Upper lobe of left lung (tissue), 6 donors: ENCODE data around the gene FAHD1. TPM values are rescaled to one million over a fixed set of nuclear protein-coding genes. Genes with fewer than 3 reads are reported as not detected.

Experiments
- ATAC-seq, 2 donors: fragments of 200-7000 bp; cut with Tn5 transposase; one replicate each; pipeline ENCODE4 v1.9.1; 2022; ENCODE audit warnings: mild to moderate bottlenecking in 2 of 2, moderate library complexity in 2 of 2; ENCODE audit not compliant: low FRiP score in 2 of 2
- DNase-seq, 2 donors: peaks; one replicate each; pipeline ENCODE4 v3.0.0-alpha.2; 2019 to 2020
- H3K27ac ChIP-seq, 4 donors: fragments of 200-600 bp; sonication (generic); one replicate each; pipeline ENCODE4 v1.5.1; 2016 to 2019
- H3K27me3 ChIP-seq, 4 donors: fragments of 200-600 bp; sonication (generic); one replicate each; pipeline ENCODE4 v1.5.1; 2017 to 2019
- H3K36me3 ChIP-seq, 4 donors: fragments of 200-600 bp; sonication (generic); one replicate each; pipeline ENCODE4 v1.5.1; 2016 to 2019
- H3K4me1 ChIP-seq, 4 donors: fragments of 200-600 bp; sonication (generic); one replicate each; pipeline ENCODE4 v1.5.1; 2018 to 2019
- H3K4me3 ChIP-seq, 4 donors: fragments of 200-600 bp; sonication (generic); one replicate each; pipeline ENCODE4 v1.5.1; 2017 to 2019; ENCODE audit warnings: mild to moderate bottlenecking in 2 of 4, moderate library complexity in 1 of 4
- H3K9me3 ChIP-seq, 4 donors: fragments of 200-600 bp; sonication (generic); one replicate each; pipeline ENCODE4 v1.5.1; 2018 to 2019
- EP300 ChIP-seq, 4 donors: sonication (generic); formaldehyde crosslinking; IDR thresholded peaks; one replicate each; pipeline ENCODE4 v1.5.1; 2017; ENCODE audit warnings: antibody characterized with exemption in 4 of 4, control low read depth in 2 of 4
- POLR2A ChIP-seq, 4 donors: fragments of 450-650 bp; IDR thresholded peaks; one replicate each; pipeline ENCODE4 v1.5.1; 2016 to 2017; ENCODE audit warnings: antibody characterized with exemption in 4 of 4, mild to moderate bottlenecking in 2 of 4
- POLR2AphosphoS5 ChIP-seq, 2 donors: sonication (generic); formaldehyde crosslinking; IDR thresholded peaks; one replicate each; pipeline ENCODE4 v1.5.1; 2017; ENCODE audit warnings: antibody characterized with exemption in 2 of 2
- WGBS, 2 donors: methylation state at CpG; one replicate each; pipeline ENCODE4 v1.1.5; 2017 to 2018; 5-methylcytosine and 5-hydroxymethylcytosine counted together
- total RNA-seq, 6 donors: library from RNA; depleted of rRNA in 4 of 6; stranded (reverse); fragments of >200 nt in 4 of 6; gene quantifications; one replicate each; pipeline versions ENCODE4 v1.1.0 to v1.2.1, GENCODE V29; 2016 to 2021
- TF ChIP-seq, protein P1 (sequence below), 6 experiments: fragments of 450-650 bp in 4 of 6; fragments of 200-600 bp in 2 of 6; sonication (generic) in 2 of 6; IDR thresholded peaks; one replicate each; pipeline ENCODE4 v1.5.1; 2016 to 2019; ENCODE audit warnings: antibody characterized with exemption in 6 of 6
- donor health status: DM: no; HTN: no; CAD: no; lungs with moderate emphysema.
- donor health status: DM: no; HTN: yes; CAD: no; lungs with severe emphysema.

FAHD1 gene
- total RNA-seq, 6 donors from 2014 or later = 22.1 to 42.1 (median 32.6) TPM

DNA sequence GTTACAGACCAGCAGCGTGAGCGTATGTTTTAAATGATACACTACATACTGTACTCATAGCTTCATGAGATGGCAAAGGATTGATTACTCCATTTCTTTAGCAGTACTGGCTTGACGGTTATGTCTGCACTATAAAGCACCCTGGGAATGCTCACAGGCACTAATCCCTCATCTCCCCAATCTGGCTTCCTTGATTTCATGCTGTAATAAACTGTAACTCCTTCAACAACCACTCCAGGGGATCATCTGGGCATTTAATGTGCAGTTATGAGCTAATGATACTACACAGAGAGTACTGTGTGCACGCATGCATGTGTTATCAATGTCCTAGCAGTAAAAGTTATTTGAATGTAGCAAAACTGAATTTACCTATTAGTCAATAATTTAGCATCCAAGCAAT, 24.8 kb downstream of the FAHD1 start:
- H3K4me3 ChIP-seq = no peak overlapping the region
- H3K36me3 ChIP-seq = no peaks in the 10 kb centered on the region
- 60 to 63% methylated on average over 4 of the region's 4 CpGs for WGBS, 2 donors
- no peaks in the 10 kb centered on the region for H3K27me3 ChIP-seq
- no peaks in the 10 kb centered on the region for H3K4me1 ChIP-seq
- no peak overlapping the region for H3K27ac ChIP-seq
- TF ChIP-seq, protein P1, sequence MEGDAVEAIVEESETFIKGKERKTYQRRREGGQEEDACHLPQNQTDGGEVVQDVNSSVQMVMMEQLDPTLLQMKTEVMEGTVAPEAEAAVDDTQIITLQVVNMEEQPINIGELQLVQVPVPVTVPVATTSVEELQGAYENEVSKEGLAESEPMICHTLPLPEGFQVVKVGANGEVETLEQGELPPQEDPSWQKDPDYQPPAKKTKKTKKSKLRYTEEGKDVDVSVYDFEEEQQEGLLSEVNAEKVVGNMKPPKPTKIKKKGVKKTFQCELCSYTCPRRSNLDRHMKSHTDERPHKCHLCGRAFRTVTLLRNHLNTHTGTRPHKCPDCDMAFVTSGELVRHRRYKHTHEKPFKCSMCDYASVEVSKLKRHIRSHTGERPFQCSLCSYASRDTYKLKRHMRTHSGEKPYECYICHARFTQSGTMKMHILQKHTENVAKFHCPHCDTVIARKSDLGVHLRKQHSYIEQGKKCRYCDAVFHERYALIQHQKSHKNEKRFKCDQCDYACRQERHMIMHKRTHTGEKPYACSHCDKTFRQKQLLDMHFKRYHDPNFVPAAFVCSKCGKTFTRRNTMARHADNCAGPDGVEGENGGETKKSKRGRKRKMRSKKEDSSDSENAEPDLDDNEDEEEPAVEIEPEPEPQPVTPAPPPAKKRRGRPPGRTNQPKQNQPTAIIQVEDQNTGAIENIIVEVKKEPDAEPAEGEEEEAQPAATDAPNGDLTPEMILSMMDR (IDR thresholded peaks at IDR 0.05) = no peak
- TF ChIP-seq POLR2A (IDR thresholded peaks at IDR 0.05) (no peak), EP300 (IDR thresholded peaks at IDR 0.05) (no peak)
- DNase-seq (no peak), ATAC-seq (no peak)
- no peaks in the 10 kb centered on the region for H3K9me3 ChIP-seq

GRCh38 chr16:1857433-1858097, 30.6 kb downstream of the FAHD1 start:
- DNase-seq (no peak), ATAC-seq (no peak)
- Histone ChIP-seq H3K27me3 (no peaks in the 10 kb centered on the region), H3K9me3 (no peaks in the 10 kb centered on the region), H3K4me1 (no peaks in the 10 kb centered on the region), H3K4me3 (no peak overlapping the region), H3K36me3 (no peaks in the 10 kb centered on the region), H3K27ac (no peak overlapping the region)
- no peak for TF ChIP-seq POLR2AphosphoS5 (IDR thresholded peaks at IDR 0.05)
- TF ChIP-seq EP300 (IDR thresholded peaks at IDR 0.05) = no peak
- TF ChIP-seq, protein P1 (IDR thresholded peaks at IDR 0.05) = no peak
- no peak for TF ChIP-seq POLR2A (IDR thresholded peaks at IDR 0.05)
- WGBS, 2 donors = 52 to 56% methylated on average over 5 of the region's 5 CpGs

GRCh38 chr16:1858189-1858865, 31.3 kb downstream of the FAHD1 start:
- 13 to 31% methylated on average over 7 to 8 of the region's 8 CpGs for WGBS, 2 donors
- DNase-seq = no peak
- H3K4me3 ChIP-seq = no peak overlapping the region
- H3K27me3 ChIP-seq = no peaks in the 10 kb centered on the region
- H3K9me3 ChIP-seq = no peaks in the 10 kb centered on the region
- no peak for ATAC-seq
- TF ChIP-seq, protein P1 (IDR thresholded peaks at IDR 0.05) = no peak
- TF ChIP-seq POLR2AphosphoS5 (IDR thresholded peaks at IDR 0.05) (no peak), EP300 (IDR thresholded peaks at IDR 0.05) (no peak), POLR2A (IDR thresholded peaks at IDR 0.05) (no peak)
- H3K4me1 ChIP-seq = no peaks in the 10 kb centered on the region
- no peak overlapping the region for H3K27ac ChIP-seq
- no peaks in the 10 kb centered on the region for H3K36me3 ChIP-seq

DNA sequence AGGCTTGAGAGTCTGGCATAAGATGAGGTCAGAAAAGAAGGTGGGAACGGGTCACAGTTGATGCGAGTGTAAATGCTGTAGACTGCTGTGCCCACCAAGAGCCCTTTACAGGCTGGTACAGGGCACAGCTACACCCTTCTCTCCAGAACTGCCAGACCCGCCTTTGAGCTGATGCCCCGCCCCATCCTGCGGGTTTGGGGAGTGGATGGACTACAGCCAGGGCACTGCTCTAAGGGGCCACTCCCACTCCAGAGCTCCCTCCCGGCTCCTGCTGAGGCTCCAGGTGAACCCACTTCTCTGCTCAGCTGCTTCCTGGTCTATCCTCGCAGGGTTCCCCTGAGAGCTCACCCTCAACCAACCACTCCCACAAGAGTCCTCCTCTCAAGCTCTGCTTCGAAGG, 32.6 kb downstream of the FAHD1 start:
- Histone ChIP-seq H3K9me3 (no peaks in the 10 kb centered on the region), H3K4me1 (peaks cover 0 to 3% (median 0%) of the 10 kb centered on the region in 4 donors), H3K4me3 (no peak overlapping the region), H3K36me3 (no peaks in the 10 kb centered on the region), H3K27me3 (no peaks in the 10 kb centered on the region), H3K27ac (no peak overlapping the region)
- 34 to 40% methylated on average over 4 to 8 of the region's 8 CpGs for WGBS, 2 donors
- peak in 1 of 2 donors; percentile 55 for DNase-seq
- ATAC-seq = peak in 1 of 2 donors; percentile 77
- no peak for TF ChIP-seq POLR2AphosphoS5 (IDR thresholded peaks at IDR 0.05)
- no peak for TF ChIP-seq EP300 (IDR thresholded peaks at IDR 0.05)
- no peak for TF ChIP-seq POLR2A (IDR thresholded peaks at IDR 0.05)
- TF ChIP-seq, protein P1 (IDR thresholded peaks at IDR 0.05) = no peak
